ENCODE measurements around the gene PSMC1.

- TF ChIP-seq JUND (IDR thresholded peaks at IDR 0.05) (no peak), CTCF (IDR thresholded peaks at IDR 0.05; ENCODE audit: low read depth, low read length, missing input control) (no peak), YY1 (IDR thresholded peaks at IDR 0.05) (no peak), EGR1 (IDR thresholded peaks at IDR 0.05; ENCODE audit: low read depth in 2 of 2) (no peak), MAX (IDR thresholded peaks at IDR 0.05) (no peak), TAF1 (conservative IDR thresholded peaks at IDR 0.05) (no peak), REST (IDR thresholded peaks at IDR 0.05) (no peak), RAD21 (IDR thresholded peaks at IDR 0.05) (peak in 1 of 2 donors; percentile 12)
Measured at GRCh38 chr14:90305176-90305601, 48.8 kb downstream of the PSMC1 start.
